WTC11 (cell line): Measurements from ENCODE around the gene CELF4. TPM values are rescaled to one million over a fixed set of nuclear protein-coding genes. Genes with fewer than 3 reads are reported as not detected.

Experiments used
- ATAC-seq: fragments of 200-7000 bp; cut with Tn5 transposase; 2 replicates; pipeline ENCODE4 v1.10.0; 2021; ENCODE audit warnings: mild to moderate bottlenecking, moderate library complexity
- CTCF ChIA-PET: fragments of 300-600 bp; sonication (Branson Sonifier 250); formaldehyde crosslinking; loops from one replicate; lab custom pipeline; 2021; ENCODE audit warnings: antibody characterized with exemption; lab: Charles Lee
- POLR2A ChIA-PET: fragments of 350-600 bp; sonication (Branson Sonifier 250); formaldehyde crosslinking; loops from one replicate; lab custom pipeline; 2021; ENCODE audit warnings: antibody characterized with exemption; lab: Charles Lee
- DNase-seq: peaks from one replicate; pipeline ENCODE4 v3.0.0; 2021; ENCODE audit warnings: low spot score
- H3K27ac Mint-ChIP-seq: 2 replicates; pipeline ENCODE4 v1.8.0; 2021; ENCODE audit warnings: mixed read lengths
- H3K27me3 Mint-ChIP-seq: 2 replicates; pipeline ENCODE4 v1.8.0; 2021; ENCODE audit warnings: low read depth, mild to moderate bottlenecking, moderate library complexity, mixed read lengths
- H3K36me3 Mint-ChIP-seq: 2 replicates; pipeline ENCODE4 v1.8.0; 2021; ENCODE audit warnings: mixed read lengths
- H3K4me1 Mint-ChIP-seq: 2 replicates; pipeline ENCODE4 v1.8.0; 2022; ENCODE audit warnings: mixed read lengths
- H3K4me3 Mint-ChIP-seq: 2 replicates; pipeline ENCODE4 v1.8.0; 2021; ENCODE audit warnings: mild to moderate bottlenecking, moderate library complexity, mixed read lengths
- H3K9me3 Mint-ChIP-seq: 2 replicates; pipeline ENCODE4 v1.8.0; 2021; ENCODE audit warnings: mixed read lengths
- FOXJ3 ChIP-seq: sonication (generic); formaldehyde crosslinking; IDR thresholded peaks from 2 replicates; pipeline ENCODE4 v1.9.0; 2021; ENCODE audit warnings: missing genetic modification reagents, mild to moderate bottlenecking, borderline replicate concordance
- FOXK1 ChIP-seq: sonication (generic); formaldehyde crosslinking; IDR thresholded peaks from 2 replicates; pipeline ENCODE4 v1.8.0; 2022; ENCODE audit warnings: mild to moderate bottlenecking, moderate library complexity, missing genetic modification reagents
- FOXP1 ChIP-seq: sonication (generic); formaldehyde crosslinking; IDR thresholded peaks from 2 replicates; pipeline ENCODE4 v1.8.0; 2022; ENCODE audit warnings: missing genetic modification reagents, mild to moderate bottlenecking, moderate library complexity, borderline replicate concordance
- IRF2 ChIP-seq: sonication (generic); formaldehyde crosslinking; IDR thresholded peaks from 2 replicates; pipeline ENCODE4 v1.8.0; 2022; ENCODE audit warnings: low read depth, missing genetic modification reagents, borderline replicate concordance
- KAT7 ChIP-seq: sonication (generic); formaldehyde crosslinking; IDR thresholded peaks from 2 replicates; pipeline ENCODE4 v1.8.1; 2023; ENCODE audit warnings: missing genetic modification reagents, mild to moderate bottlenecking, borderline replicate concordance
- MLX ChIP-seq: sonication (generic); formaldehyde crosslinking; IDR thresholded peaks from 2 replicates; pipeline ENCODE4 v1.8.1; 2023; ENCODE audit warnings: mild to moderate bottlenecking, missing genetic modification reagents, moderate library complexity
- MYBL2 ChIP-seq: sonication (generic); formaldehyde crosslinking; IDR thresholded peaks from 2 replicates; pipeline ENCODE4 v1.8.1; 2023; ENCODE audit warnings: mild to moderate bottlenecking, moderate library complexity, missing genetic modification reagents
- NFATC4 ChIP-seq: fragments of 250-450 bp; sonication (Bioruptor Pico); IDR thresholded peaks from 2 replicates; pipeline ENCODE4 v1.9.0; 2021; ENCODE audit warnings: mild to moderate bottlenecking
- SMAD3 ChIP-seq: sonication (generic); formaldehyde crosslinking; IDR thresholded peaks from 2 replicates; pipeline ENCODE4 v1.8.0; 2022; ENCODE audit warnings: missing genetic modification reagents, mild to moderate bottlenecking, borderline replicate concordance
- SMAD4 ChIP-seq: sonication (generic); formaldehyde crosslinking; IDR thresholded peaks from 2 replicates; pipeline ENCODE4 v1.8.0; 2022; ENCODE audit warnings: mild to moderate bottlenecking, missing genetic modification reagents
- SOX15 ChIP-seq: fragments of 250-450 bp; sonication (Bioruptor Pico); IDR thresholded peaks from 2 replicates; pipeline ENCODE4 v1.9.0; 2021; ENCODE audit warnings: mild to moderate bottlenecking
- ZNF121 ChIP-seq: sonication (generic); formaldehyde crosslinking; IDR thresholded peaks from 2 replicates; pipeline ENCODE4 v1.8.0; 2023; ENCODE audit warnings: missing genetic modification reagents
- ZNF416 ChIP-seq: fragments of 250-450 bp; sonication (Bioruptor Pico); IDR thresholded peaks from 2 replicates; pipeline ENCODE4 v1.9.0; 2021; ENCODE audit warnings: mild to moderate bottlenecking, inconsistent platforms
- total RNA-seq: library from RNA; stranded (reverse); gene quantifications from 3 replicates; pipeline ENCODE4 v1.2.3, GENCODE V29; 2021
- TF ChIP-seq, protein P1 (sequence below): fragments of 250-450 bp; sonication (Bioruptor Pico); IDR thresholded peaks from 2 replicates; pipeline ENCODE4 v1.8.0; 2021; ENCODE audit warnings: mild to moderate bottlenecking
- TF ChIP-seq, protein P2 (sequence below): sonication (generic); formaldehyde crosslinking; IDR thresholded peaks from 2 replicates; pipeline ENCODE4 v1.8.1; 2023; ENCODE audit warnings: mild to moderate bottlenecking, missing genetic modification reagents
- TF ChIP-seq, protein P3 (sequence below): fragments of 250-450 bp; sonication (Bioruptor Pico); IDR thresholded peaks from 2 replicates; pipeline ENCODE4 v1.9.0; 2021; ENCODE audit warnings: mild to moderate bottlenecking
- TF ChIP-seq, protein P4 (sequence below): sonication (generic); formaldehyde crosslinking; conservative IDR thresholded peaks from 2 replicates; pipeline ENCODE4 v1.8.1; 2022; ENCODE audit warnings: mild to moderate bottlenecking, missing genetic modification reagents
- TF ChIP-seq, protein P5 (sequence below): sonication (generic); formaldehyde crosslinking; IDR thresholded peaks from 2 replicates; pipeline ENCODE4 v1.8.0; 2023; ENCODE audit warnings: missing genetic modification reagents
- TF ChIP-seq, protein P6 (sequence below): sonication (generic); formaldehyde crosslinking; IDR thresholded peaks from 2 replicates; pipeline ENCODE4 v1.8.0; 2022; ENCODE audit warnings: mild to moderate bottlenecking, missing genetic modification reagents

The CELF4 gene
- total RNA-seq, 1 experiment from 2014 or later: 2.9 TPM

- Mint-ChIP-seq H3K4me3 (no peak overlapping the region), H3K27ac (no peak overlapping the region), H3K9me3 (no peaks in the 10 kb centered on the region), H3K27me3 (no peaks in the 10 kb centered on the region; the same call in 1 of the 2 replicates), H3K4me1 (peaks cover 13% of the 10 kb centered on the region), H3K36me3 (no peaks in the 10 kb centered on the region)
- ATAC-seq (no peak), DNase-seq (no peak)
- no peak for TF ChIP-seq ZNF416 (CRISPR knock-in tag)
- TF ChIP-seq NFATC4: no peak
- TF ChIP-seq MYBL2: no peak
- no peak for TF ChIP-seq FOXJ3 (CRISPR knock-in tag)
- TF ChIP-seq MLX: no peak
- TF ChIP-seq FOXP1 (CRISPR knock-in tag): no peak
- TF ChIP-seq, protein P1, sequence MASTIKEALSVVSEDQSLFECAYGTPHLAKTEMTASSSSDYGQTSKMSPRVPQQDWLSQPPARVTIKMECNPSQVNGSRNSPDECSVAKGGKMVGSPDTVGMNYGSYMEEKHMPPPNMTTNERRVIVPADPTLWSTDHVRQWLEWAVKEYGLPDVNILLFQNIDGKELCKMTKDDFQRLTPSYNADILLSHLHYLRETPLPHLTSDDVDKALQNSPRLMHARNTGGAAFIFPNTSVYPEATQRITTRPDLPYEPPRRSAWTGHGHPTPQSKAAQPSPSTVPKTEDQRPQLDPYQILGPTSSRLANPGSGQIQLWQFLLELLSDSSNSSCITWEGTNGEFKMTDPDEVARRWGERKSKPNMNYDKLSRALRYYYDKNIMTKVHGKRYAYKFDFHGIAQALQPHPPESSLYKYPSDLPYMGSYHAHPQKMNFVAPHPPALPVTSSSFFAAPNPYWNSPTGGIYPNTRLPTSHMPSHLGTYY: no peak
- no peak for TF ChIP-seq SOX15 (CRISPR knock-in tag)
- TF ChIP-seq IRF2 (CRISPR knock-in tag): no peak
- TF ChIP-seq, protein P2, sequence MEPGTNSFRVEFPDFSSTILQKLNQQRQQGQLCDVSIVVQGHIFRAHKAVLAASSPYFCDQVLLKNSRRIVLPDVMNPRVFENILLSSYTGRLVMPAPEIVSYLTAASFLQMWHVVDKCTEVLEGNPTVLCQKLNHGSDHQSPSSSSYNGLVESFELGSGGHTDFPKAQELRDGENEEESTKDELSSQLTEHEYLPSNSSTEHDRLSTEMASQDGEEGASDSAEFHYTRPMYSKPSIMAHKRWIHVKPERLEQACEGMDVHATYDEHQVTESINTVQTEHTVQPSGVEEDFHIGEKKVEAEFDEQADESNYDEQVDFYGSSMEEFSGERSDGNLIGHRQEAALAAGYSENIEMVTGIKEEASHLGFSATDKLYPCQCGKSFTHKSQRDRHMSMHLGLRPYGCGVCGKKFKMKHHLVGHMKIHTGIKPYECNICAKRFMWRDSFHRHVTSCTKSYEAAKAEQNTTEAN (CRISPR knock-in tag): no peak
- TF ChIP-seq, protein P3, sequence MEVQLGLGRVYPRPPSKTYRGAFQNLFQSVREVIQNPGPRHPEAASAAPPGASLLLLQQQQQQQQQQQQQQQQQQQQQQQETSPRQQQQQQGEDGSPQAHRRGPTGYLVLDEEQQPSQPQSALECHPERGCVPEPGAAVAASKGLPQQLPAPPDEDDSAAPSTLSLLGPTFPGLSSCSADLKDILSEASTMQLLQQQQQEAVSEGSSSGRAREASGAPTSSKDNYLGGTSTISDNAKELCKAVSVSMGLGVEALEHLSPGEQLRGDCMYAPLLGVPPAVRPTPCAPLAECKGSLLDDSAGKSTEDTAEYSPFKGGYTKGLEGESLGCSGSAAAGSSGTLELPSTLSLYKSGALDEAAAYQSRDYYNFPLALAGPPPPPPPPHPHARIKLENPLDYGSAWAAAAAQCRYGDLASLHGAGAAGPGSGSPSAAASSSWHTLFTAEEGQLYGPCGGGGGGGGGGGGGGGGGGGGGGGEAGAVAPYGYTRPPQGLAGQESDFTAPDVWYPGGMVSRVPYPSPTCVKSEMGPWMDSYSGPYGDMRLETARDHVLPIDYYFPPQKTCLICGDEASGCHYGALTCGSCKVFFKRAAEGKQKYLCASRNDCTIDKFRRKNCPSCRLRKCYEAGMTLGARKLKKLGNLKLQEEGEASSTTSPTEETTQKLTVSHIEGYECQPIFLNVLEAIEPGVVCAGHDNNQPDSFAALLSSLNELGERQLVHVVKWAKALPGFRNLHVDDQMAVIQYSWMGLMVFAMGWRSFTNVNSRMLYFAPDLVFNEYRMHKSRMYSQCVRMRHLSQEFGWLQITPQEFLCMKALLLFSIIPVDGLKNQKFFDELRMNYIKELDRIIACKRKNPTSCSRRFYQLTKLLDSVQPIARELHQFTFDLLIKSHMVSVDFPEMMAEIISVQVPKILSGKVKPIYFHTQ (CRISPR knock-in tag): no peak
- TF ChIP-seq, protein P4, sequence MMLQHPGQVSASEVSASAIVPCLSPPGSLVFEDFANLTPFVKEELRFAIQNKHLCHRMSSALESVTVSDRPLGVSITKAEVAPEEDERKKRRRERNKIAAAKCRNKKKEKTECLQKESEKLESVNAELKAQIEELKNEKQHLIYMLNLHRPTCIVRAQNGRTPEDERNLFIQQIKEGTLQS (CRISPR knock-in tag): no peak
- TF ChIP-seq ZNF121 (CRISPR knock-in tag): no peak
- no peak for TF ChIP-seq SMAD3 (CRISPR knock-in tag)
- TF ChIP-seq FOXK1 (CRISPR knock-in tag): no peak
- TF ChIP-seq KAT7: no peak
- TF ChIP-seq, protein P5, sequence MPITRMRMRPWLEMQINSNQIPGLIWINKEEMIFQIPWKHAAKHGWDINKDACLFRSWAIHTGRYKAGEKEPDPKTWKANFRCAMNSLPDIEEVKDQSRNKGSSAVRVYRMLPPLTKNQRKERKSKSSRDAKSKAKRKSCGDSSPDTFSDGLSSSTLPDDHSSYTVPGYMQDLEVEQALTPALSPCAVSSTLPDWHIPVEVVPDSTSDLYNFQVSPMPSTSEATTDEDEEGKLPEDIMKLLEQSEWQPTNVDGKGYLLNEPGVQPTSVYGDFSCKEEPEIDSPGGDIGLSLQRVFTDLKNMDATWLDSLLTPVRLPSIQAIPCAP: no peak
- TF ChIP-seq, protein P6, sequence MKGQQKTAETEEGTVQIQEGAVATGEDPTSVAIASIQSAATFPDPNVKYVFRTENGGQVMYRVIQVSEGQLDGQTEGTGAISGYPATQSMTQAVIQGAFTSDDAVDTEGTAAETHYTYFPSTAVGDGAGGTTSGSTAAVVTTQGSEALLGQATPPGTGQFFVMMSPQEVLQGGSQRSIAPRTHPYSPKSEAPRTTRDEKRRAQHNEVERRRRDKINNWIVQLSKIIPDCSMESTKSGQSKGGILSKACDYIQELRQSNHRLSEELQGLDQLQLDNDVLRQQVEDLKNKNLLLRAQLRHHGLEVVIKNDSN (CRISPR knock-in tag): no peak
- no peak for TF ChIP-seq SMAD4
- ChIA-PET POLR2A (no interaction called here), CTCF (no interaction called here)
These were observed 127.0 kb downstream of the CELF4 start for GRCh38 chr18:37438417-37439180.
